NCI-H2081 (cell line): ENCODE measurements around the gene ZNRF3.

Source experiments
- DNase-seq, 2 experiments: peaks; one replicate each; lab custom pipeline; 2025; lab: John Stamatoyannopoulos, UW

ZNRF3 gene

DNA sequence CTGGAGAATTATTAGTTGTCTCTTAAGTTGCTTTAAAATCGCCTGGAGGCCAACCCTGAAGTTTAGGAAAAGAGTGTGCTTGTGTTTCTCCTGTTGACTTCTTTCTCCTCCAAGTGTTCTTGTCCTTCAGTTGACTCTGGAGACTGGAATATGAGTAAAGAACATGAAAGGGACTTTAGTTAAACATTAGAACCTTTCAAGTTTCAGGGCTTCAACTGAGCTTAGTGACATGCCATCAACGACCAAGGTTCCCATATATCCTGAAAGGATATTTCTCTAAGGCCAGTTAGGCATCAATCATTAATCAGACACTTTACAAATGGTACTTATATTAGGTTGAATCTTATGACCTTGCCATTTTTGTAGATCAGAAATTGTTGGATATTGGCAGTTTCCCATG is 70.0 kb downstream of the ZNRF3 start:
- no peak for DNase-seq

GRCh38 chr22:28953976-28954880 is 70.9 kb downstream of the ZNRF3 start:
- DNase-seq, result no peak

DNA sequence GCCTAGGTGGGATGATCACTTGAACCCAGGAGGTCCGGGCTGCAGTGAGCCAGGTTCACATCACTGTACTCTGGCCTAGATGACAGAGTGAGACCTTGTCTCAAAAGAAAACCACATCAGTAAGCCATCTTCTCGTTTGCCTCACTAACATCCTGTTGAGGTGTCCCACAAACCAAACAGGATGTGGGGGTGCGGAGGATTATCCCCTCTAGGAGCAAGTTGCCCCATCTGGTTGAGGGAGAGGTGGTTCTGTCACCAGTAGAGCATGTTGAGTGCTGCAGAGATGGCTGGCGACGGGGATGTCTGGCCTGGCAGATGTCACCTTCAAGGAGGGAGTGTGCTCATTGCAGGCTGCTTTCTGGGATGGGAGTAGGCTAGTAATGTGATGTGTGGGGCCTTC is 72.4 kb downstream of the ZNRF3 start:
- no peak for DNase-seq

GRCh38 chr22:28956506-28956905 is 73.1 kb downstream of the ZNRF3 start:
- no peak for DNase-seq

DNA sequence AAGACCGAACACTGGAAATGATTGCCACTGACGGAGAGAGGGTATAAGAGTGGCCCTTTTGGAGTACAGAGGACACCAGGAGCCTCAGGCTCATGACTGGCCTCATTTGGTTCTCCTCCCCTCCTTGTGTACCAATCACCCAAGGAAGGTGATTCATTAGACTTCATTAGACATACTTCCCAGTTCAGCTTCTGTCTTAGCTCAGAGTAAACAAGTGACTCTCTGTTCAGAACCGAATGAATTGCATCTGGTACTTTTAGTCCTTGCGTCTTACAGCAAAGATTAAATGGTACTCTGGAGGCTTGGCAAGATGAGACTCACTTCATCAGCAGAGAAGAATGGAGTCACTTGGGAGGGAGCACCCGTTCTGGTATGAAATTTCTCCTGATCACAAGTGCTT is 75.2 kb downstream of the ZNRF3 start:
- no peak for DNase-seq

DNA sequence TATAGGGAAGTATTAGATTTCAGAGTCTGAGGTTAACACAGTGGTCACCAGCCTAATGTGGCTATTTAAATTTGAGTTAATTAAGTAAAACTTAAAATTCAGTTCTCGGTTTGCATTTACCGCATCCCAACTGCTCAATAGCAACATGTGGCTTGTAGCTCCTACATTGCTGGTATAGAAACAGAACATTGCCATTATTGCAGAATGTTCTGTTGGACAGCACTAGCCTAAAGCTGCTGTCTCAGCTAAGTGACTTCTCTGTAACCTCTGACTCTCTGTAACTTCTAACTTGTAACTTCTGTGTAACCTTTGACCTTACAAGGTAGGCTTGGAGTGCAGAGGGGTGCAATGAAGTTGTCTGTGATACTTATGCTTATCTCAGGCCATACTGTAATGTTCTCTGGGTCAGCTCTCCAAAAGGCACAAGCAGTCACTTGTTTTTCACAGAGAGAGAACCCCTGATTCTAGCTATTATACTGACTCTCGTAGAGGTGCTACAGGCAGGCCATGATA is 78.7 kb downstream of the ZNRF3 start:
- DNase-seq, result no peak

GRCh38 chr22:28963362-28963761 is 80.0 kb downstream of the ZNRF3 start:
- DNase-seq, result no peak

DNA sequence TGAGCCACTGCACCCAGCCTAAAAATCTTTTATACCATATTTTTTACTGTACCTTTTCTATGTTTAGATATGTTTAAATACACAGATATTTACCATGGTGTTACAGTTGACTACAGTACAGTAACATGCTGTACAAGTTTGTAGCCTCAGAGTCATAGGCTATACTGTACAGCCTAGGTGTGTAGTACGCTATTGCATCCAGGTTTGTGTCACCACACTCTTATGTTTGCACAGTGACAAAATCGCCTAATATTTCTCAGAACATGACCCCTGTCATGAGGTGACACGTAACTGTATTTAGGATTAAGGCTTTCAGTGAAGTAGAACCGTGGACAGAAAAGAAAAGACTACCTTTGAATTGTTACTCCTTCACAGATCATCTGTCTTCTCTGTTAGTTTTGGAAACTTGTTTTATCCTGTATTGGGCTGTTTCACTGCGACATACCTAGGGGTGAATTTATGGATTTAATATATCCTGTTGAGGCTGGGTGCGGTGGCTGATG is 83.8 kb downstream of the ZNRF3 start:
- DNase-seq, result no peak

DNA sequence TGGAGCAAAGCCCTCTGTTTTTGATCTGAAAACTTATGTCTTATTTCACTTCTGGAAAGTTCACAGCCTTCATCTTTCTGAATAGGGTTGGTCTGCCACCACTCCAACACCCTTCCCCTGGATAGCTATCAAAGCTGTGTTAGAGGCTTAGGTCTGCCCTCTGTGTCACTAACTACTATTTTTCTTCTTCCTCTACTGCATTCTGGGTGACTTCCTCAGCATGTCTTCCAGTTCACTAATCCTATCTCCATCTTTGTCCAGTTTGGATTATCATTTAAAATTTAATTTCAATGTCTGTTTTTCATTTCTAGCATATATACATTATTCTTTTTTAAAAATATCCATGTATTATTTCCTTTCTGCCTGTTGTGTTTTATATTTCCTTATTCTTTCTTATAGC is 84.6 kb downstream of the ZNRF3 start:
- DNase-seq, result no peak

DNA sequence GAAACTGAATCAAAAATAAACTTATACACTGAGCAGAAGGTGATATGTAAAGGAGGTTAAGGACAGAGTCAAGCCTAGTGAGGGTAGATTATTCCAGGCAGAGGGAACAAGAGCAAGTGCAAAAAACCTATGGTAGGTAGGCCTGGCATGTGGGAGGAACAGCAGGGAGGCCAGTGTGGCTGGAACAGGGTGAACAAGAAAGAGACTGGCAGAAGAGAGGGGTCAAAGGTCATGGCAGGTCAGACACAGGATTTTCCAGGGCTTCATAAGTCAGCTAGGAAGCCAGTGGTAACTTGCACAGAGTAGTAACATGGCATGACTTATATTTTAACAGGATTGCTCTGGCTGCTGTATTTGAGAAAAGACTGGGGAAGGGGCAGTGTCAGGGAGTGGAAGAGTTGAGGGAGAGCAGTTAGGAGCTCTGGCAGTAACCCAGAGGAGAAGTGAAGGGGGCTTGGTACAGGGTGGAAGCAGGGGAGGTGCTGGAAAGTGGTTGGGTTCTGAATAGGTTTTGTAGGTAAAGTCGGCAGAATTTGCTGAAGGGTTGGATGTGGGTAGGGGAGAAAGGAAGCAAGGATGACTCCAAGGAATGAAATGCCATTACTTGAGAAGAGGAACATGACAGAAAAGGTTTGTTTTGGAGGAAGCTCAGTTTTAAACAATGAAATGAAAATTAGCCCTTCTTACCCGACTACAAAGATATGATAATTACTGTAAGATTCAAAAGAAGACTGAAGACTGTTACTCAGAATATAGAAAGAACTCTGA is 86.2 kb downstream of the ZNRF3 start:
- no peak for DNase-seq

GRCh38 chr22:28973352-28973751 is 90.0 kb downstream of the ZNRF3 start:
- DNase-seq, result no peak

- DNase-seq, result no peak
Observed at GRCh38 chr22:28977060-28977459, 93.7 kb downstream of the ZNRF3 start.

- no peak for DNase-seq
Observed at GRCh38 chr22:28977481-28977971, 94.2 kb downstream of the ZNRF3 start.

GRCh38 chr22:28978158-28978557 is 94.8 kb downstream of the ZNRF3 start:
- no peak for DNase-seq

DNA sequence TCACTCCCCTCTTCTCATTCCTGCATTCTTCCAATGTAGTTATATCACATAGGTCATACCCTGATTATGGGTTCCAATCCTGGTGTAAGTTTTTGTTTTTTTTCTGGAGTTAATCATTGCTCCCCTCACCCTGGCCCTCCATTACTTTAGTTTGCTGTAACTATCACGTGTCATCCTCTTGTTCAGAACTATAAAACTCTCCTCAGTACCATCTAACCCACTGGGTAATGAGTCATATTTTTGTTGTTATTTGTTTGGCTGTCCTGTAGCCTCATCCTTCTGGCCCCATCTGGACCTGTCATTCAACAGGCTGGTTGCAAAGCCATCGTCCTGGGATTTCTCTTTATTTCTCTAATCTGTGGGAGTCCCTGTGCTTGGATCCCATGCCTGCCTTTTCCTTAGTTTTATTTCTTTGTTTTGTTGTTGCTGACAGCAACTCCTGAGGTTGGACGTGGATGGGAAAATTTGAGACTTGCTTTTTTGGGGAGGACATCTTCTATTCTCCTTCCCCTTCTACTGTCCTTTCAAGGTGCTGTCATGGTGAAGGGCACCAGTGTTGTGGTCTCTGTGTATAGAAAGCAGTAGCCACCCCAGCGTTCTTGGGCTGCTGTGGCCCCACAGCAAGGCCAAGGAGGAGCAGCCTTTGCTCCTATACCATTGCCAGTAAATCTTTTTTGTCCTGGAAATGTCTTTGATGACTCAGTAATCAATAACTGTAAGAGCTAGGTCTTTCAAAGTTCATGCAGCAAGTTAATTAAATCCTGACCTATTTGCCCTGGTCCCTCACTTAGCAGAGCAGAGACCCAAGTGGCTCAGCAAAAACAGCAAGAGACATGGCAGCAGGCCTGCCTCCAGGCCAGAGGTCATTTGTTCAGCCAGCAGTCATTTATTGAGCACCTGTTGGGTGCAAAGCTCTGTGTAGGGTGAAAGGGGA is 95.8 kb downstream of the ZNRF3 start:
- DNase-seq, result no peak

DNA sequence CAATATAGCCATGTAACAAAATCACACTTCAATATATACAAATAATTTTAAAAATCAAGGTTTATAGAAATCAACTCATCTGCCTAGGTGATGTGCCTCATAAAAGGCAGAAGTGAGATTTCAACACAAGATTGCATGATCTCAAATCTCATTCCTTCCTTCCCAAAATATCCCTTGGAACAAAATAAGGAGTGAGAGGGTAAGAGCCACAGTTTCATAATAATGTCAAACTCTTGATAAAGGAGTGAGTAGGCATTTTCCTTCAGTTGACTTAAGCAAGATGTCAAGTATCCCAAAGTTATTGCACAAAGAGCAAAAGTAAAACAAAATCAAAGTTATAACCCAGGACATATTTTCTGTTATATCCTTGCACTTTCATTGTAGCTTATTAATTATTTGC is 97.0 kb downstream of the ZNRF3 start:
- no peak for DNase-seq

- DNase-seq, result no peak
Observed at GRCh38 chr22:28981818-28982499, 98.6 kb downstream of the ZNRF3 start.

- DNase-seq, result no peak
Observed at GRCh38 chr22:28983190-28983589, 99.8 kb downstream of the ZNRF3 start.

GRCh38 chr22:28983788-28984441 is 100.5 kb downstream of the ZNRF3 start:
- DNase-seq, result no peak

DNA sequence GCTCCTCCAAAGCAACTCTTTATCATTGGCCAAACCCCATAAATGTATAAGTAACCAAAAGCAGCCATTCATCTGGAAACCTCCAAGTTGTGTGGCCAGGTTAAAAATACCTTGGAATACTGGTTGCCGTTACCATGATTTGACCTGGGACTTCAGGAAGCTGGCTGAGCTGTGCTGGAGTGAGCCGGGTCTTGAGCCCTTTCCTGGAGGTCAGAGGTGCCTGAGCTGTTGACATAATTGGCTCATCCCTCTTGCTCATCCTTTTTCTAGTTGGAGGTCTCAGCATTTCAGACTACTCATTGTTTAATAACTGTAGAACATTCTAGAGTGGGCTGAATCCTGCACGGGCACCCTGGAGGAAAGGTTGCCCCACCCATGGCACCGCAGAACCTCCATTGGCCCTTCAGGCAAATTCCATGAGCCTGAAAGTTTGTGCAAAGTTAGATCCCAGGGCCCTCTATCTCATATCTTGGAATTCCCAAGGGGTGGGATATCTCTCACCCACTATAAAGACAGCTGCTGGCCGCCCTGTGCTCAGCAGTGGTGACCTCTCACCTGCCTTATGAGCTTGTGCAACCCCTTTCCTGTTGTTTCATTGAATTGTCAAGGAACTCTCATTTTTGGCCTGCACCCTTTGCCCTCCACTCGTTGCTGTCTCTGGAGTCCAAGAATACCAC is 101.2 kb downstream of the ZNRF3 start:
- DNase-seq, result no peak
